GM21619 (cell line): ENCODE measurements around the gene RPSA.
A peak's percentile ranks its signal among the peaks of the same experiment; 100 is the strongest.
"Not testable (repeated sequence)": the region's sequence is repeated elsewhere in the genome, so short reads cannot be mapped to it uniquely, and the experiment has no call there.

Experiments used
- ATAC-seq: cut with Tn5 transposase; IDR thresholded peaks from one replicate; pipeline ENCODE4 v1.9.1; 2021; ENCODE audit not compliant: unreplicated experiment

RPSA gene

GRCh38 chr3:39453134-39453533, 46.6 kb downstream of the RPSA start:
- peak; percentile 90 for ATAC-seq

- not testable (repeated sequence) for ATAC-seq
Observed at GRCh38 chr3:39453872-39454271, 47.4 kb downstream of the RPSA start.

- ATAC-seq = no peak
Observed at GRCh38 chr3:39454591-39455217, 48.2 kb downstream of the RPSA start.

GRCh38 chr3:39456159-39456558, 49.6 kb downstream of the RPSA start:
- no peak for ATAC-seq

DNA sequence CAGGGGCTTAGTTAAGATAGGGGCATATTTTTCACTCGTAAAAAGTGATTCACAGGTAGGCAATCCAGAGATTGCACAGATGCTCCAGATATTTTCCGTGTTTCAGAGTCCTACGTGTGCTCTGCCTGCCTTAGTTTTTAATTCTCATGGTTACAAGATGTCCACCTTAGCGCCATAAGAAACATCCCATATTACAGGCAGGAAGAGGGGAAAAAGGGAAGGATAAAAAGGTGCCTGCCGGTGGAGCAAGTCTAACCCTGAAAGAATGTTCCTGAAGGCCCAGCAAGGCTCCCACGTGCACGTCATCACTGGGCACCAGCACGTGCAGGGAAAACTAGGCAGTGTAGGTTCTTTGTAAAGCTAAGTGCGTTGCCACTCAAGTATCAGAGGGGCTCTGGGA, 50.8 kb downstream of the RPSA start:
- ATAC-seq = no peak

DNA sequence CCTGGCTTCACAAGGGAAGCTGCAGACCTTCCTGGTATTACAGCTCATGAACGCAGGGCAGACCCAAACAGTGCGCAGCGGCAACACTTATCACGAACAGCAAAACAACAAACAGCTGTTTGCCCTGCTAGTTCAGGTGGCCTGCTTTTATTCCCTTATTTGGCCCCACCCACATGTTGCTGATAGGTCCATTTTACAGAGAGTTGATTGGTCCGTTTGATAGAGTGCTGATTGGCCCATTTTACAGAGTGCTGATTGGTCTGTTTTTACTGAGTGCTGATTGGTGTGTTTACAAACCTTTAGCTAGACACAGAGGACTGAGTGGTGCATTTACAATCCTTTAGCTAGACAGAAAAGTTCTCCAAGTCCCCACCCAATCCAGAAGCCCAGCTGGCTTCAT, 52.1 kb downstream of the RPSA start:
- ATAC-seq = not testable (repeated sequence)

DNA sequence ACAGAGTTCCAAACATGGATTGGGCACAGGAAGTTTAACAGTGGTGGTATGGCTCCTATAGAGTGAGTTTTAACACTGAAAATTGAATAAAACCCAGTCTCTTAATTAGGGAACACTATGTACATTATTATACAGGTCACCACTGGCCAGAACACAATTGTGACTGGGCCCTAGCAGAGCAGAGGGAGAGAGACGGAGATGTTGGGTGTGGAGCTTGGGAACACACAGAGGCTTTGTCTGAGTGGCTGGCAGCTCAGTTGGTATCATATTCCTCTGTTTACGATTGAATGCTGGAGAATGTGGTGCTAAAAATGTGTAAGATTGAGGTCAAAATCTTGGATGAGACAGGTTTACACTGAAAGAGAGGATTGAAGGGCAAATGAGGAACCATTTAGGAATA, 54.2 kb downstream of the RPSA start:
- ATAC-seq = no peak
